Measurements from ENCODE around the gene TJP3.

The TJP3 gene

GRCh38 chr19:3710265-3710812 lies 2.2 kb downstream of the TJP3 start:
- DNase-seq (ENCODE audit: low read depth in 2 of 2), result no peak

- DNase-seq (ENCODE audit: low read depth in 2 of 2), result no peak
Measured at GRCh38 chr19:3712663-3713611, 4.8 kb downstream of the TJP3 start.

GRCh38 chr19:3716147-3716668 lies 8.0 kb downstream of the TJP3 start:
- no peak for DNase-seq (ENCODE audit: low read depth in 2 of 2)

- DNase-seq (ENCODE audit: low read depth in 2 of 2), result no peak
Measured at GRCh38 chr19:3719868-3720267, 11.7 kb downstream of the TJP3 start.

GRCh38 chr19:3720349-3720917 lies 12.2 kb downstream of the TJP3 start:
- DNase-seq (ENCODE audit: low read depth in 2 of 2), result no peak

GRCh38 chr19:3721131-3721886 lies 13.1 kb downstream of the TJP3 start:
- peak; percentile 87 to 88 for DNase-seq (ENCODE audit: low read depth in 2 of 2)

GRCh38 chr19:3721887-3722442 lies 13.8 kb downstream of the TJP3 start:
- DNase-seq (ENCODE audit: low read depth in 2 of 2), result no peak

- DNase-seq (ENCODE audit: low read depth in 2 of 2), result no peak
Measured at GRCh38 chr19:3722443-3723109, 14.4 kb downstream of the TJP3 start.

GRCh38 chr19:3723110-3723488 lies 14.9 kb downstream of the TJP3 start:
- no peak for DNase-seq (ENCODE audit: low read depth in 2 of 2)

GRCh38 chr19:3723883-3724282 lies 15.7 kb downstream of the TJP3 start:
- DNase-seq (ENCODE audit: low read depth in 2 of 2), result no peak

GRCh38 chr19:3725121-3725520 lies 16.9 kb downstream of the TJP3 start:
- DNase-seq (ENCODE audit: low read depth in 2 of 2), result no peak

- no peak for DNase-seq (ENCODE audit: low read depth in 2 of 2)
Measured at GRCh38 chr19:3725640-3726310, 17.6 kb downstream of the TJP3 start.

- no peak for DNase-seq (ENCODE audit: low read depth in 2 of 2)
Measured at GRCh38 chr19:3730457-3730958, 22.3 kb downstream of the TJP3 start.

- no peak for DNase-seq (ENCODE audit: low read depth in 2 of 2)
Measured at GRCh38 chr19:3732108-3732507, 23.9 kb downstream of the TJP3 start.

- no peak for DNase-seq (ENCODE audit: low read depth in 2 of 2)
Measured at GRCh38 chr19:3733549-3734309, 25.5 kb downstream of the TJP3 start.

GRCh38 chr19:3734310-3734600 lies 26.1 kb downstream of the TJP3 start:
- no peak for DNase-seq (ENCODE audit: low read depth in 2 of 2)

- DNase-seq (ENCODE audit: low read depth in 2 of 2), result no peak
Measured at GRCh38 chr19:3736106-3736724, 28.0 kb downstream of the TJP3 start.

- DNase-seq (ENCODE audit: low read depth in 2 of 2), result no peak
Measured at GRCh38 chr19:3737487-3738205, 29.5 kb downstream of the TJP3 start.
